ENCODE data around the gene CDX4. TPM values are rescaled to one million over a fixed set of nuclear protein-coding genes. Genes with fewer than 3 reads are reported as not detected.

The CDX4 gene, protein sequence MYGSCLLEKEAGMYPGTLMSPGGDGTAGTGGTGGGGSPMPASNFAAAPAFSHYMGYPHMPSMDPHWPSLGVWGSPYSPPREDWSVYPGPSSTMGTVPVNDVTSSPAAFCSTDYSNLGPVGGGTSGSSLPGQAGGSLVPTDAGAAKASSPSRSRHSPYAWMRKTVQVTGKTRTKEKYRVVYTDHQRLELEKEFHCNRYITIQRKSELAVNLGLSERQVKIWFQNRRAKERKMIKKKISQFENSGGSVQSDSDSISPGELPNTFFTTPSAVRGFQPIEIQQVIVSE
- total RNA-seq, result not detected in 2 replicates

DNA sequence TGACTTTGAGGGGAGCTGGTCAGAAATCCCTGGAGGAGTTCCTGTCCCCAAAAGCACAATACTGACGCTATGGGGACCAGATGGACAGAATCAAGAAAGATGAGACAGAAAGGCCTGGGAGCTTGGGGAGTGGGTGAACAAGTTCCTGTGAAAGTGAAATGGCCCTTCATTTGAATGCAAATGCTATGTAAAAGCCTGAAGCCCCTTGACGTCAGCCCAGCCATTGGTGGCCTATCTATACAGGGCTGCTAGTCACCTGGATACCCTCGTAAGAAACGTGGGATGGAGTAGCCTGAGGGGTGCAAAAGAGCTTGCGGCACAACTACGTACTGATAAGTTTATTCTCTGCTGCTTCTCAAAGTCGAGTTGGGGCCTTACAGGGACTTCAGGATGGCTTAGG, at the start of gene CDX4:
Gene CDX4, plus strand, starts transcription at position 223 of the 400 bp plus-strand sequence. CDS start 201 bp downstream, outside the sequence.

Other genes starting within 250 kb of the CDX4 start
- 1.5 and 3.1 TPM in 2 replicates for gene NAP1L2, start 232.2 kb upstream of the CDX4 start, total RNA-seq
- 12.6 and 12.9 TPM in 2 replicates for gene CHIC1, start 116.1 kb downstream of the CDX4 start, total RNA-seq

Measured in smooth muscle cell of trachea (primary cell).